Gastroesophageal sphincter (tissue), 2 donors: ENCODE data around the gene USP6NL.

Experiments used
- POLR2A ChIP-seq, 2 donors: fragments of 450-650 bp; IDR thresholded peaks; one replicate each; pipeline ENCODE4 v1.6.1; 2017; ENCODE audit warnings: antibody characterized with exemption in 2 of 2, mild to moderate bottlenecking in 2 of 2, moderate library complexity in 1 of 2
- POLR2AphosphoS5 ChIP-seq: sonication (generic); formaldehyde crosslinking; IDR thresholded peaks from one replicate; pipeline ENCODE4 v1.6.1; 2017; ENCODE audit warnings: antibody characterized with exemption

DNA sequence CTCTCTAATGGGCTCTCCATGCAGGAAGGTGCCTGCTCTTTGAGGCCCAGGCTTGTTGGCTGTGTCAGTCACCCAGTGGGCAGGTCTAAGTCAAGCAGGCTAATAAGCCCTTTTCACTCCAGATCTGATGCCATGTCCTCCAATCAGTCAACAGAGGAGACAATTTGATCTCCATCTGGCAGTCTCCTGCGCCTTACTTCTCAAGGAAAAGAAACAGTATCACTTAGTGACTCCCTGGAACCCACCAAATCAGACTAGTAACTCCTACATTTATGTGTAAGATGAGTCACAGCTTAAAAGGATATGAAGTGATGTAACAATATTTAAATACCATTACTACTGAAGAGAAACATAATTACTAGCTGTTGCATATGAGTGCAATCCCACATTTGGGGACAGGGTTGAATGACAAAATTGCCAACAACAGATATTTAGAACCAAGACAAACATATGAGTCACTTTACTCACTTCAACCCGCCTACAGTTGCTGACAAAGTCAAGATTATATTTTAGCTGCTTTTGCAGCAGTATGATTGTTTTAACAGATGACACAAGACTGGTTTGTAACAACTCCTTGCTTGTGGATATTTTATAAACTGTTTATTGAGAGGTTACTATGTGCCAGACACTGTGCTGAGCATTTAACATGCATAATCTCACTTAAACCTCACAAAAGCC lies 72.1 kb downstream of the USP6NL start:
- TF ChIP-seq POLR2AphosphoS5 (no peak), POLR2A (IDR thresholded peaks at IDR 0.05) (no peak)
